Fibroblast of skin of scalp (primary cell): ENCODE measurements around the gene KCNK3.

Experiments used
- DNase-seq: peaks from one replicate; pipeline ENCODE4 v3.0.0-alpha.2; 2013

Gene KCNK3

DNA sequence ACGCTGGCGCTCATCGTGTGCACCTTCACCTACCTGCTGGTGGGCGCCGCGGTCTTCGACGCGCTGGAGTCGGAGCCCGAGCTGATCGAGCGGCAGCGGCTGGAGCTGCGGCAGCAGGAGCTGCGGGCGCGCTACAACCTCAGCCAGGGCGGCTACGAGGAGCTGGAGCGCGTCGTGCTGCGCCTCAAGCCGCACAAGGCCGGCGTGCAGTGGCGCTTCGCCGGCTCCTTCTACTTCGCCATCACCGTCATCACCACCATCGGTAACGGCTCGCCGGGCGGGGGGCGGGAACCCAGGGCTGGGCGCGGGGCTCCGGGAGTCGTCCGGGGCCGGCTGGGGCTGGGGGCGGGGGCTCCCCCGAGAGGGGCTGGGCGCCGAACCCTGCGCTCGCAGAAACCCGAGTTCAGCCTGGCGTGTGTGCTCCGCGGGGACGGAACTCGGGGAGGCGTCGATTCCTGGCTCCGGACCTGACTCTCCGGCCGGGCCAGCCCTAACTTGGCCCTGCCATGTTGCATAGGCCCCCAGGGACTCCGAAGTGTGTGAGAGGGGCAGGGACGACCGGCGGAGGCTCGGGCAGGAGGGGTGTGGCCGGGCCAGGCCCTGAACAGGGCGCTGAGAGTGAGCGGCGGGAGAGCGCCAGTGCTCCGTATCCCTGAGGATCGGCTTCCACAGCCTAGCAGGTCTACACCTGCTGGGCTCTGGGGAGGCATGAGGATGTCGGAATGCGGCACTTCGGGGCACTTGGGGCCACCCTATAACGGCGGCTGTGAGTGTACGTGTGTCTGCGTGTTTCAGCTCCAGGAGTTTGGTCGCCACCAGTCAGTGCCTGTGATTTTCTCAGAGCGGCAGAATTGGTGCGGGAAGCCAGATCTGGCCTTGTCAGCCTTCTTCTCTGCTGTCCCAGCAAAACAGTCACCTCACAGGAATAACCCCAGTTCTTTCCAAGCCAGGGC is 651 bp downstream of the KCNK3 start:
- peak; percentile 22 for DNase-seq

DNA sequence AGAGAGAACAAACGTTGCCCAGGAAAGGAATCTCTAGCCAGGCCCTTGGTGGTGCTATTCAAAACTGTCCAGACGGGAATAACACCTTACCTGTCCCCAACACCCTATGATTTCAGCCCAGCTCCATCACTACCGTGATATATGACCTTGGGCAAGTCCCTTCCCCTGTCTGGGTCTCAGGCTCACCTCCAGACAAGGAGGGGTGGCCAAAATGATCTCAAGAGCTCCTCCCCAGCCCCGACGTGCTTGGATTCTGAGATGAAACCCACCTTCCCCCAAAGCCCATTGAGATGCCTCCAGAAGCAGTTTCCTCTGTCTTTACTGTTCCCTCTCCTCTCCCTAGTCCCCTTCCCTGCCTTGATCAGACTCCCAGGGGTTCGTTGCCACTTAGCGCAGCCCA is 1.5 kb downstream of the KCNK3 start:
- no peak for DNase-seq

DNA sequence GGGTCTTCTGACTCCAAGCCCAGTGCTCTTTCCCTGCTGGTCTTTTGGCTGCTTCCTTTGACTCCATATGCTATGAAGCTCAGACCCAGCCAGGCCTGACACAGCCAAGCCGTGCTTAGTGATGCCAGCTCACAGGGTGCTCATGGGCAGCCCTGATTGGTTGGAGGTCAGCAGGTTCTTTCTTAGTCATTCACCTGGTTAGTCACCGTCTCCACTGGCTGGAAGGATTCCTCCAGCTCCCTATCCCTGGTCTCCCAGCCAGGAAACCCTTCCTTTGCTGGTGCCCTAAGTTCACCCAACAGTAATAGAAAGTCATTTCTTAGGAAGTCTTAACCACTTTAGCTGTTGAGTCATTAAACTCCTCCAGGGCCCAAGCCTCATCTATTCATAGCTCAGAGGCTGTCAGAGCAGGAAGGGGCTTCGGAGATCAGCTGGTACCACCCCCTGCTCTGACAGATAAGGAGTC is 3.9 kb downstream of the KCNK3 start:
- DNase-seq, result no peak

DNA sequence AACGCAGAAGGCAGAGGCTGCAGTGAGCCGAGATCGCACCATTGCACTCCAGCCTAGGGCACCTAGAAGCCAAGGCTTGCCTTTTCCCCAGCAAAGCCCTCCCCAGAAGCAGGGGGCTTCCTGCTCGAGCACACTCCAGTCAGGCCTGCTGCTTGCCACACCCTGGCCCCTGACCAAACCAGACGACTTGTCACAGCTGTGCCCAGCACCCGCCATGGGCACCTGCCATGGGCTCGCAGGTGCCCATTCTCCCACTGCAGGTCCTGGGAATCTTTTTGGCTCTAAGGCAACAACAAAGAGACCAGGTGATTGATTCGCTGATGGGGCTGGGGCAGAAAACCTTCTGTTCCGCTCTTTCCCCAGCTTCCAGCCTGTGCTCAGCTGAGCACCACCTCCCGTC is 4.9 kb downstream of the KCNK3 start:
- no peak for DNase-seq

DNA sequence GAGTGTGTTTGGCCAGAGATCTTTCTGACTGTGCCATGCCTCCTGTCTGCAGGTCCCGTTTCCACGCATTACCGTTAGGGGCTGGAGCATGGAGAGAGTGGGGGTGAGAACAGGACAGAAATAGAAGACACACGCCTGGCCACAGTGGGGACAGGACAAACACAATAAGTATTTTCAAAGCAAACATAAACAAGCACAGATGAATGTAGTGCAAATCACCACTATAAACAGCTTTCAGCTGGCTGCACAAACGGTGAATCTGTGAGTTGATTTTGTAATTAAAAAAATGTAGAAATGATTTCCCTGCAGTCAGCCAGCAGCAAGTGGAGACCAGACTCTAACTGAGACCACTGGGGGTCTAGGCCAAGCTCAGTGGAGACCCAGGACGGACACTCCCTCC is 6.8 kb downstream of the KCNK3 start:
- no peak for DNase-seq

DNA sequence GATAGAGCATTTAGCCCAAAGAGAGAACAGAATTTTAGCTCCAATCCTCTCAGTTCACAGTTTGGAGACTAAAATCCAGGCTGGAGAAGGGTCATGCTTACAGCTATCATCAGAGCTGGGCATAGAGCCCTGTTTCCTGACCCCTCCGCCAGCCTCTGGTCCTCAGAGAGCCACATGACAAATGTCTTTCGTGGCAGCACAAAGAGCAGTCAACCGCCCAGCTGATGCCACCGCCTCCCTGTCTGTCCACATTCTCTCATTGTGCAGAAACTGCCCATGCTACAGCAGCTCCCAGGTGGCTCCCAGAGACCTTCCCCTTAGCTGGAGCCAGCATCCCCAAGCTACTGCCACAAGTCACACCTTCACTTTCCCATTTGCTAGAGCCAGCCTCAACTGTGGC is 7.6 kb downstream of the KCNK3 start:
- DNase-seq, result no peak

DNA sequence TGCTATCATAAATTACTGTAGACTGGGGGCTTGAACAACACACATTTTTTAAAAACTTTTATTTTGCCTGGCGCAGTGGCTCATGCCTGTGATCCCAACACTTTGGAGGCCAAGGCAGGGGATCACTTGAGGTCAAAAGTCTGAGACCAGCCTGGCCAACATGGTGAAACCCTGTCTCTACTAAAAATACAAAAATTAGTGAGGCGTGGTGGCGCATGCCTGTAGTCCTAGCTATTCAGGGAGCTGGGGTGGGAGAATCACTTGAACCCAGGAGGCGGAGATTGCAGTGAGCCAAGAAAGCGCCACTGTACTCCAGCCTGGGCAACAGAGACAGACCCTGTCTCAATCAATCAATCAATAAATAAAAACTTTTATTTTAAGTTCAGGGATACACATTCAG is 9.1 kb downstream of the KCNK3 start:
- no peak for DNase-seq

DNA sequence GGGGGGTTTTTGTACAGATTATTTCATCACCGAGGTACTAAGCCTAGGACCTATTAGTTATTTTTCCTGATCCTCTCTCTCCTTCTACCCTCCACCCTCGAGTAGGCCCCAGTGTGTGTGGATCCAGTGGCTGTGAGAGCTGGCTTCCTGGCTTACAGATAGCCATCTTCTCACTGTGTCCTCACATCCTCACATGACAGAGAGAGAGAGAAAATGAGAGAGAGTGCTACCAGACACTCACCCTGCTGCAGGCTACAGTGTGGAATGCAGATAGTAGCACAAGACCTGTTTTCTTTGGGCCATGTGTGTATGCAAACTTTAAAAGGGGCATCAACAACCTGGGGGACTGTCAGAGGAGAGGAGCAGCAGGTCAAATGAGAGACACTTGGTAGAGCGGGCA is 9.5 kb downstream of the KCNK3 start:
- DNase-seq, result no peak

DNA sequence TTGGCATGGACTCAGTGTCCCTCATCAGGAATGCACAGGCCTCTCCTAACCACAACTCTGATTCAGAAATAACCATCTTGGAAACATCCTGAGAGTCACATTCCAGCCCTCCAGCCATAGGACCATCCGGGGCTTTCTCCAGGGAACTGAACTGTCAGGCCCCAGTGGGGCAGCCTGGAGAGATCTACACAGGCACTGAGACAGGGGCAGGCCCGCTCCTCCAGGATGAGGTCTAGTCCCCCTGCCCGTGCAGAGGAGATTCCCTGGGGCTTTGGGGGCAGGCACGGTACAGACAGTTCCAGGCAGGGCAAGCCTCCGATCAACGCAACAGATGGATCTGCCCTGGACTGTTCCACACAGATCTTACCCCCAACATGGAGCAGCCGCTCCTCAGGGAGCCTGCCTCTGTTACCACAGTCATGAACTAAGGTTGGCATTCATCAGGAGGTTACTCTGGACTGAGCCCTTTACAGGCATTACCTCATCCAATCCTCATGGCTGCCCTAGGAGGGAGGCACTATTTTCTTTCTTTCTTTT is 12.0 kb downstream of the KCNK3 start:
- DNase-seq, result peak; percentile 58

DNA sequence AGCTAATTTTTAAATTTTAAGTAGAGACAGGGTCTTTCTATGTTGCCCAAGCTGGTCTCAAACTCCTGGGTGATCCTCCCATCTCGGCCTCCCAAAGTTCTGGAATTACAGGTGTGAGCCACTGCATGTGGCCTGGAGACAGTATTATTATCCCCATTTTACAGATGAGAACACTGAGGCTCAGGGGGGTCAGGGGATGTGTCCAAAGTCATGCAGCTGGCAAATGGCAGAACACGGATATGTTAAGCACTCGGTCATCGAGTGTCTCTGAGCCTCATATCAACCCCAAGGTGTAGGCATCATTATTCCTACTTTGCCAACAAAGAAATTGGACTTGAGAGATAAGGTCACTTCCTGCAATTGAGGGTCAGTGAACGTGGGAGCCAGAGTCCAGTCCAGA is 12.6 kb downstream of the KCNK3 start:
- no peak for DNase-seq

DNA sequence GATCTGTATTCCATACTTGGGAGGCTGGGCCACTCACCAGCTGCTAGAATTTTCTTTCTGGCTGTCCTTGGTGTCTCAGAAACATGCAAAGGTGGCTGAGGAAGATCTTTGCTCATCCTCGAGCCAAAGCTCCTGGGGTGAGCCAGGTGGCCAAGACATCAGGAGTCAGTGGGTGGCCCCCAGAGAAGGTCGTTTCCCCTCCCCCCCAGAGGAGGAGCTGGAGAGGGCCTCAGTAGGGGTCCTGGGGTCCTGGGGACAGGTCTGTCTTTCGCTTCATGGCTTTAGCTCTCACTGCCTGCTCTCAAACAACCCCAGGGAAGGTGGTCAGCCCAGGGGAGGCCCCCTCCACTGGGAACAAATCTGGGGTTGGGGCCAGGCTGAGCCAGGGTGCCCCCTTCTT is 13.6 kb downstream of the KCNK3 start:
- no peak for DNase-seq

DNA sequence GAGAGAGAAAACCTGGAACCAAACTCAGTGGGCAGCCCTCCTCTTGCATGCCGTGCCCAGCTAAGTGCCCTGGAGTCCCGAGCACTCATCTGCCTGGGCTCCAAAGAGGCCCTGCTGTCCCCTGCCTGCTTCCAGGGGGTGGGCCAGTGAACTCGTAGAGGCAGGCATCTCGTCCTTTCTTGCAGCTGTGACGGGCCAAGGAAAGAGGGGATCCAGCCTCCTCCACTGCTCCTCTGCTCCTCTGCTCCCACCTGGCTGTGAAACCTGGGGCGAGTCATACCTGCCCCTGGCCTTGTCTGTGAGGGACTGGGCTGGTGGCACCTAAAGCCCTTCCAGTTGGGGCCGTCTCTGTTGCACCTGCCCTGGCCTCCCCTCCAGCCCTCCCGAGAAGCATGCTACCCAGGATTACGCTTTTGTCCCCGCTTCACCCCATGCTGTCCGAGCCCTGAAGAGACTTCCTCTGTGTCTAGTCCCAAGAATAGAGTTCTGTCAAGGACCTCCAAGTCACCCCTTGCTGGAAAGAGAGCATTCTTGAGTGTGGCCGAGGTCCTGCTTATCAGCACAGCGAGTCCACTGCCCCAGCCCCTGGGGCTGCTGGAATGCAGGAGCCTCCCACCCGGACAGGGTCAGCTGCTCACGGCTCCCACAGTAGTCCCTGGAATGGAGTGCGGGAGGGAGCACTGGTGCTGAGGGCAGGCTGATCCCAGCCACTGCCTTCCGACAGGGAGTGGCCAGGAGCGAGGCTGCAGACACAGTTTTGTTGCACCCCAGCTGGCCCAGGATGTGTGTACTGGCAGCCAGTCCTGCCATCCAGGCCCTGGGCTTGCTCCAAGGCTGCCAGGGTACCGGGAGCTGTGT is 14.3 kb downstream of the KCNK3 start:
- no peak for DNase-seq

DNA sequence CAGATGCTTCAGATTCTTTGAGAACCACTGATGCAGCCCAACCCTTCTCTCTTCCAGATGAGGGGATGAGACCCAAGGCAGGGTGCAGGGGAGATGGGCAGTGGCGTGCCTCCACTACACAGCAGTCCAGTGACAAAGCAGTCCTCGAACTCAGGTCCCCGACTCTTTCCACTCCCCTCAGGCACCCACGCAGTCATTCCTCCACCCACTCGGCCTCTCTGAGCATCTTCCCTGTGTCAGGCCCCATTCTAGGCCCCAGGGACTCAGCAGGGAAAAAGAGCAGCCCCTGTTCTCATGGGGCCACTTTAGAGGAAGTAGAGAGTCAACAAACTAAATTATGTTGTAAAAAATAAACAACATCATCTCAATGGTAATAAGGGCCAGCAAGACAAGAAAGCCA is 15.2 kb downstream of the KCNK3 start:
- no peak for DNase-seq

DNA sequence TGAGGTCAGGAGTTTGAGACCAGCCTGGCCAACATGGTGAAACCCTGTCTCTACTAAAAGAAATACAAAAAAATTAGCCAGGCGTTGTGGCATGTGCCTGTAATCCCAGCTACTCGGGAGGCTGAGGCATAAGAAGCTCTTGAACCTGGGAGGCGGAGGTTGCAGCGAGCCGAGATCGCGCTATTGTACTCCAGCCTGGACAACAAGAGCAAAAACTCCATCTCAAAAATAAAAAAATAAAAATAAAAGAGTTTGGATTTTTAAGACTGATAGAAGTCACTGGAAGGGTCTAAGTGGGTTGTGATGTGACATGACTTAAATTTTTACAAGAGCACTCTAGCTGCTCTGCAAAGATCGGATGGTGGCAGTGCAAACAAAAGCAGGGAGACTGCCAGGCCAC is 15.9 kb downstream of the KCNK3 start:
- DNase-seq, result no peak

DNA sequence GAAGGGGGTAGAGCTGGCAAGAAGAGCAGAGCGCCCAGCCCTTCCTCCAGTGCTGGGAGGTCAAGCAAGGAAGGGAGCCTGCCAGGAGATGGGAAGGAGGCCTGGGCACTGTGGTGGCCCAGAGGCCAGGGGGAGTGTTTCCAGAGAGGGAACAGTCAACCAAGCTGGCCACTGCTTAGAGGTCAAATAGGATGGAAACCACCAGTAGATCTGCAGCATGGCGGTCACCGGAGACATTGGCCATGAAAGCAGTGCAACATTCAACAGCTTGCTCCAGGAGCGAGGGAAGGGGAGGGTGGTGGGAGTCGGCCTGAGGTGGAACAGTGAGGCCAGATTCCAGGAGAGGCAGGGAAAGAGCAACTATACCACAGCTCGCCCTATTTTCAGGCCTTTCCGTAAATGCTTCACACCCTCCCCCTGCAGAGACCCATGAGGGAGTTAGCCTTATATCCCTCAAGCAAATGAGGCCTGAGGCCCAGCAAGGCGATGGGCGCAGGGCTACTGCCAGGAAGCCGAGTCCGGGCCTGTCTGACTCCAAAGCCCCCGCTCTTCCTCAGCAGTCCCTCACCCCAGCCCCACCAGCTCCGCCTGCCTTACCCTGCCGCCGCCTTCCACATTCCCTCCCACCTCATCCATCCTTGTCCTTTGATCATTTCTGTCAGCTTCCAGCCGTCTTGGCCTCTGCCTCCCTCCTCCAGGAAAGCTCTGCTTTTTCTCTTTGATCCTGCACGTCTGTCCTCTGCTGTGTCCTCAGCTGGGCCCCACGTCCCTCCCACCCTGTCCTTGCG is 17.0 kb downstream of the KCNK3 start:
- no peak for DNase-seq

DNA sequence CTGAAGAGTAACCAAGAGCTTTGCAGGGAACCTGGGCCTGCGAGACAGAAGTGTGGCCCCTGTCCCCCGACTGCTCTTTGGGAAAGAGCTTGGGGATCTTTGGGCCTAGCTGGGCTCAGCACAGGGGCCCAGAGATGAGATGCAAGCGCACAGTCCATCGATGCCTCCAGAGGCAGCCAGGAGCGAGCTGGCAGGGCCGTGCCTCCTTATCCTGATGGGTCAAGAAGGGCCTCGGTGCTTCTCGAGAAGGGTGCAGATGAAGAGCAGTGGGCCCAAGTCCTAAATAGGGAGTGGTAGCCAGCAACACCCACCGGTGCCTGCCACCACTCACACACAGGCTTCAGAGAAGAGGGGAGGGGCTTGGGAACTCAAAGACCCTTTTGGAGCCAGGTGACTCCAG is 17.6 kb downstream of the KCNK3 start:
- DNase-seq, result no peak

DNA sequence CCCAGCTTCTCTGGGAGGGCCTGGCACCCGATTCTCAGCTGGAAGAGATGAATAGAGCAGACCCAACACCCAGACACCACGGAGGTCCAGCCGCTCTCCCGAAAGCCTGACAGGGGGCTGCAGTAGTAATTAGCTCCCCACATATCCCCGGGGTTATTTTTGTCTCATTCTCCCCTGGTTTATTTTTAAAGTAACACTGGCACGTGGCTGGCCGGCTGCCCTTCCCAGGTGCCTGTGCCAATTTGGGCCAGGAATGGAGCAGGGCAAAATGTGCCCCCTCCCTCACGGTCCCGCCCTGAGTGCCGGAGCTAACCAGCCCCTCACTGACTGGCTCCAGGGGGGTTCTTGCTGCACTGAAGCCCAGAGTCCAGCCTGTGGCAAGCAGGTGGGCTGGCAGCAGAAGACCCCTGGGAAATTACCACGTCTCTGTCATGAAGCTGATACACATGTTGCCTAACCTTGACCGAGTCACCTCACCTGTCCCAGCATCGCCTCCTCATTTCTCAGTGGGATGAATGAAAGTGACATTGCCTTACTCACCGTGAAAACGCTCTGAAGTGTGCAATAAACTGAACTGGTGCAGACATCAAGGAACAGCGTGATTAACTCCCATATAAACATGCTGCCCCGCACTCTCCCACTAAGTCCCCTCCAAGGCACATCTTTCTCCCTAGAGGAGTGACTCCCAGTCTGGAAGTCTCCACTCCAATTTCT is 18.4 kb downstream of the KCNK3 start:
- DNase-seq, result no peak

DNA sequence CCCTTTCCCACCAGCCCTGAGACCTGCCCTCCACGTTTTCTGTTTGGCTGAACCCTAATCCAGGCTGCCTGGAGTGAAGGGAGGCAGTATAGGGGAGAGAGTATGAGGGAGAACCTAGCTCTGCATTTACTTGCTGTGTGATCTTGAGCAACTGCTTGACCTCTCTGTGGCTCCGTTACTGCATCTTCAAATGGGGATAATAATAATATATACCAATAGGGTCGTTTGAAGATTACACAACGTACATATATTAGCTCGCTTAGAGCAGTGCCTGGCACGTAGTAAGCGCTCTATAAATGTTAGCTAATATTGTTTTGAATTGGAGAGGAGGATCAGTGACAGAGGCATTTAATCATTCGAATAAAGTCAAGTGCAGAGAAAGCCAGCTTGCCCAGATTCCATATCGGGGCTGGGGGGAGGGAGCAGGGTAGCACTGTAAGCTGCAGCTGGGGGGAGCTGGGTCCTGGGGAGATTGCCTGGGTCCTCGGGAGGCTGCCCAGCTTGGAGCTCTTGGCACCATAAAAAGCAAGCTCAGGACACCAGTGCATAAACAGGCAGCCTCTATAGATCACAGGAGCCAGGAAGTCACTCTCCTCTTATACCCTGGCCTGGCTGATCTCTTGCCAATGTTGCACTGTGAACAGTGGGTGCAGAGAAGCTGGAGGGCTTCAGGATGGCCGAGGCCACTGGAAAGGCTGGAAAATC is 19.1 kb downstream of the KCNK3 start:
- DNase-seq, result no peak

DNA sequence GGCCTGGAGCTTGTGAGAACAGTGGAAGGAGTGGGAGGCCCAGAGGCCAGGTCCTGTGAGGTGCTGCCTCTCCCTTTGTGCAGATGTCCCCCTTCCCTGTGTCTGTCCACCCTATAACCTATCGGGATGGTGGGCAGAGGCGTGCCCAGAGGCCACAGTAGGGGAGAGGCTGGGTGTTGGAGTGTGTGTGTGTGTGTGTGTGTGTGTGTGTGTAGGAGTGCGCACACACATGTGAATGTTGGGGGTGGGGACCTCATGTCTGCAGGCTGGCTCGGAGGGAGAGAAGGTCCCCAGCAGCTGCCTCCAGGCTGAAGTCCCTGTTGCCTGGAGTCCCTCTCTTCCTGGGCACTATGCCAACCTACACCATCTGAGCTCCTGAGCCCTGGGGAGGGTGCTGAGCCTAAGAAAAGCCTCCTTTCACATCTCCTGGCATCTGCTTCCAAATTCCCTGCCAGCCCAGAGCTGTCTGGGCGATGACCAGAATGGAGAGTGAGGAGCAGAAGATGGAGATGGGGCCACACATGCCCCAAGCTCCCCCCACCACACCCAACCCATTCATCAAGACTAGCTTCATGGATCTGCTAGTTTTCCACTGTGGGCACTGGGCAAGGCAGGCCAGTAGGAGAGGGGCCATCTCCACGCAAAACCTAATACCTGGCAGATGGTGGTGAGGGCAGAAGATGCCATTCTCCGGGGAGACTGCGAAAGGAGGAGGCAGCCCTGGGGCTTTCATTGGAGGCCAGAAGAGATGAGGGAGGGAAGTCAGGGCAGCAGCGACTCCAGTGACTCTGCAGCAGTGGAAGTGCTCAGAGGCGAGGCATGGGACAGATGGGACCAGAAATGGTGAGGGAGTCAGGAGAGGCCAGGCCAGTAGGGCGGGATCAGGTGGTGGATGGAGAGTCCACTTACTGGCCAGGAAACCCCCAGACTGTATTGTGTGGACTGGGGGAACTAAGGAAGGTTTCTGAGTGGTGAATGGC is 20.3 kb downstream of the KCNK3 start:
- no peak for DNase-seq
